ENCODE data around the gene LSAMP. TPM values are rescaled to one million over a fixed set of nuclear protein-coding genes. Genes with fewer than 3 reads are reported as not detected.
A peak's percentile ranks its signal among the peaks of the same experiment; 100 is the strongest.

LSAMP gene
- polyA plus RNA-seq, 1 donor from 2014 or later = 0.94 TPM

- H3K4me3 Mint-ChIP-seq = peak overlapping the region in 1 of 4 donors; percentile 7
- no peak overlapping the region for H3K27ac Mint-ChIP-seq
- H3K9me3 Mint-ChIP-seq = peaks cover 0 to 2% (median 0%) of the 10 kb centered on the region in 3 donors
- H3K36me3 Mint-ChIP-seq = peaks cover 1% of the 10 kb centered on the region
- H3K27me3 Mint-ChIP-seq = peaks cover 16% of the 10 kb centered on the region
- H3K4me1 Mint-ChIP-seq = no peaks in the 10 kb centered on the region
These were observed 1.1 kb downstream of the LSAMP start for GRCh38 chr3:116444115-116444747.

- peaks cover 0 to 2% (median 0%) of the 10 kb centered on the region in 3 donors for H3K9me3 Mint-ChIP-seq
- H3K36me3 Mint-ChIP-seq = no peaks in the 10 kb centered on the region
- H3K4me3 Mint-ChIP-seq = no peak overlapping the region
- H3K27ac Mint-ChIP-seq = no peak overlapping the region
- H3K4me1 Mint-ChIP-seq = no peaks in the 10 kb centered on the region
- peaks cover 16% of the 10 kb centered on the region for H3K27me3 Mint-ChIP-seq
These were observed 2.1 kb downstream of the LSAMP start for GRCh38 chr3:116443191-116443661.

- Mint-ChIP-seq H3K9me3 (peaks cover 0 to 2% (median 0%) of the 10 kb centered on the region in 3 donors), H3K27ac (no peak overlapping the region), H3K27me3 (peaks cover 16% of the 10 kb centered on the region), H3K36me3 (no peaks in the 10 kb centered on the region), H3K4me1 (no peaks in the 10 kb centered on the region), H3K4me3 (no peak overlapping the region)
These were observed 2.8 kb downstream of the LSAMP start for GRCh38 chr3:116442331-116443021.

- no peaks in the 10 kb centered on the region for H3K4me1 Mint-ChIP-seq
- H3K27me3 Mint-ChIP-seq = peaks cover 16% of the 10 kb centered on the region
- peaks cover 2% of the 10 kb centered on the region in 3 donors for H3K9me3 Mint-ChIP-seq
- H3K27ac Mint-ChIP-seq = no peak overlapping the region
- H3K36me3 Mint-ChIP-seq = no peaks in the 10 kb centered on the region
- H3K4me3 Mint-ChIP-seq = no peak overlapping the region
These were observed 3.6 kb downstream of the LSAMP start for GRCh38 chr3:116441652-116442051.

GRCh38 chr3:116440196-116440595, 5.1 kb downstream of the LSAMP start:
- no peaks in the 10 kb centered on the region for H3K36me3 Mint-ChIP-seq
- no peaks in the 10 kb centered on the region for H3K4me1 Mint-ChIP-seq
- H3K9me3 Mint-ChIP-seq = peaks cover 0 to 5% (median 2%) of the 10 kb centered on the region in 3 donors
- peaks cover 9% of the 10 kb centered on the region for H3K27me3 Mint-ChIP-seq
- no peak overlapping the region for H3K27ac Mint-ChIP-seq
- no peak overlapping the region for H3K4me3 Mint-ChIP-seq

GRCh38 chr3:116433552-116433951, 11.7 kb downstream of the LSAMP start:
- Mint-ChIP-seq H3K9me3 (peaks cover 2 to 5% (median 2%) of the 10 kb centered on the region in 3 donors), H3K4me1 (no peaks in the 10 kb centered on the region), H3K27ac (no peak overlapping the region), H3K4me3 (no peak overlapping the region), H3K36me3 (no peaks in the 10 kb centered on the region), H3K27me3 (no peaks in the 10 kb centered on the region)

GRCh38 chr3:116432795-116433194, 12.5 kb downstream of the LSAMP start:
- H3K27me3 Mint-ChIP-seq = no peaks in the 10 kb centered on the region
- H3K9me3 Mint-ChIP-seq = peaks cover 2 to 5% (median 4%) of the 10 kb centered on the region in 3 donors
- no peak overlapping the region for H3K4me3 Mint-ChIP-seq
- H3K27ac Mint-ChIP-seq = no peak overlapping the region
- H3K4me1 Mint-ChIP-seq = no peaks in the 10 kb centered on the region
- H3K36me3 Mint-ChIP-seq = no peaks in the 10 kb centered on the region

- Mint-ChIP-seq H3K4me1 (no peaks in the 10 kb centered on the region), H3K27me3 (no peaks in the 10 kb centered on the region), H3K36me3 (no peaks in the 10 kb centered on the region), H3K4me3 (no peak overlapping the region), H3K27ac (no peak overlapping the region), H3K9me3 (peaks cover 0 to 4% (median 2%) of the 10 kb centered on the region in 3 donors)
These were observed 15.6 kb downstream of the LSAMP start for GRCh38 chr3:116429479-116430269.

GRCh38 chr3:116426036-116426435, 19.3 kb downstream of the LSAMP start:
- Mint-ChIP-seq H3K36me3 (no peaks in the 10 kb centered on the region), H3K4me1 (no peaks in the 10 kb centered on the region), H3K9me3 (peaks cover 0 to 7% (median 0%) of the 10 kb centered on the region in 3 donors)

GRCh38 chr3:116425126-116425525, 20.2 kb downstream of the LSAMP start:
- H3K9me3 Mint-ChIP-seq = peaks cover 0 to 7% (median 0%) of the 10 kb centered on the region in 3 donors
- H3K4me1 Mint-ChIP-seq = no peaks in the 10 kb centered on the region
- H3K36me3 Mint-ChIP-seq = no peaks in the 10 kb centered on the region
- H3K27ac Mint-ChIP-seq = no peak overlapping the region
- no peak overlapping the region for H3K4me3 Mint-ChIP-seq
- H3K27me3 Mint-ChIP-seq = no peaks in the 10 kb centered on the region

More at GRCh38 chr3:116426036-116426435, 19.3 kb downstream of the LSAMP start:
- Mint-ChIP-seq H3K27me3 (no peaks in the 10 kb centered on the region), H3K27ac (no peak overlapping the region), H3K4me3 (no peak overlapping the region)

GRCh38 chr3:116423945-116424344, 21.3 kb downstream of the LSAMP start:
- peaks cover 0 to 7% (median 0%) of the 10 kb centered on the region in 3 donors for H3K9me3 Mint-ChIP-seq
- no peaks in the 10 kb centered on the region for H3K36me3 Mint-ChIP-seq
- no peaks in the 10 kb centered on the region for H3K27me3 Mint-ChIP-seq
- H3K4me1 Mint-ChIP-seq = no peaks in the 10 kb centered on the region
- no peak overlapping the region for H3K4me3 Mint-ChIP-seq
- H3K27ac Mint-ChIP-seq = no peak overlapping the region

GRCh38 chr3:116423374-116423773, 21.9 kb downstream of the LSAMP start:
- Mint-ChIP-seq H3K36me3 (no peaks in the 10 kb centered on the region), H3K9me3 (peaks cover 0 to 7% (median 0%) of the 10 kb centered on the region in 3 donors), H3K27ac (no peak overlapping the region)

GRCh38 chr3:116417151-116417550, 28.1 kb downstream of the LSAMP start:
- Mint-ChIP-seq H3K27me3 (no peaks in the 10 kb centered on the region), H3K9me3 (peaks cover 0 to 6% (median 1%) of the 10 kb centered on the region in 3 donors), H3K4me3 (no peak overlapping the region), H3K36me3 (no peaks in the 10 kb centered on the region), H3K4me1 (no peaks in the 10 kb centered on the region), H3K27ac (no peak overlapping the region)

More at GRCh38 chr3:116423374-116423773, 21.9 kb downstream of the LSAMP start:
- Mint-ChIP-seq H3K4me1 (no peaks in the 10 kb centered on the region), H3K27me3 (no peaks in the 10 kb centered on the region), H3K4me3 (no peak overlapping the region)

GRCh38 chr3:116413319-116413718, 32.0 kb downstream of the LSAMP start:
- no peak overlapping the region for H3K4me3 Mint-ChIP-seq
- H3K27ac Mint-ChIP-seq = no peak overlapping the region
- no peaks in the 10 kb centered on the region for H3K36me3 Mint-ChIP-seq
- H3K4me1 Mint-ChIP-seq = no peaks in the 10 kb centered on the region
- H3K9me3 Mint-ChIP-seq = peaks cover 0 to 5% (median 1%) of the 10 kb centered on the region in 3 donors
- H3K27me3 Mint-ChIP-seq = no peaks in the 10 kb centered on the region

GRCh38 chr3:116408473-116408872, 36.8 kb downstream of the LSAMP start:
- Mint-ChIP-seq H3K9me3 (peaks cover 0 to 4% (median 0%) of the 10 kb centered on the region in 3 donors), H3K27ac (no peak overlapping the region), H3K36me3 (no peaks in the 10 kb centered on the region), H3K4me3 (no peak overlapping the region), H3K27me3 (peaks cover 1% of the 10 kb centered on the region), H3K4me1 (no peaks in the 10 kb centered on the region)

Measured in IgD-negative memory B cell (primary cell).